SK-N-SH (cell line): ENCODE data around the gene PWWP2B. TPM values are rescaled to one million over a fixed set of nuclear protein-coding genes. Genes with fewer than 3 reads are reported as not detected.

Source experiments
- CTCF ChIA-PET: fragments of 300-600, 350-600 bp; formaldehyde crosslinking; extraction: SDS; loops from one replicate; lab custom pipeline; 2021; lab: Yijun Ruan, JAX
- POLR2A ChIA-PET: fragments of 350-600 bp; sonication (Branson Sonifier 250); formaldehyde crosslinking; extraction: SDS; loops from one replicate; lab custom pipeline; 2020; ENCODE audit warnings: antibody characterized with exemption, inconsistent platforms; lab: Yijun Ruan, JAX
- DNase-seq: peaks from one replicate; pipeline ENCODE4 v3.0.0; 2012
- H2AFZ ChIP-seq: fragments of 200-600 bp; sonication (generic); 2 replicates; pipeline ENCODE4 v1.8.1; 2016; ENCODE audit warnings: antibody characterized with exemption, mild to moderate bottlenecking, low read depth
- H3F3A ChIP-seq: fragments of 200-600 bp; sonication (generic); replicated peaks from 2 replicates; pipeline ENCODE3; 2016; ENCODE audit warnings: antibody characterized with exemption, mild to moderate bottlenecking; ENCODE audit not compliant: insufficient read depth
- H3K27ac ChIP-seq, 2 experiments: fragments of 200-500 bp in 1 of 2; fragments of 200-600 bp in 1 of 2; sonication (Bioruptor generic) in 1 of 2; sonication (generic), shearing (Covaris generic) in 1 of 2; 2 replicates each; pipeline versions ENCODE4 v1.5.1 to v1.6.1; 2014 to 2016; ENCODE audit warnings: low read depth in 2 of 2, inconsistent platforms in 1 of 2, low read length in 1 of 2, mild to moderate bottlenecking in 1 of 2, mixed read lengths in 1 of 2
- H3K27me3 ChIP-seq: fragments of 200-600 bp; sonication (generic), shearing (Covaris generic); 2 replicates; pipeline ENCODE4 v1.6.1; 2016; ENCODE audit warnings: mixed run types; ENCODE audit not compliant: insufficient read depth
- H3K36me3 ChIP-seq, 2 experiments: fragments of 200-500 bp in 1 of 2; fragments of 200-600 bp in 1 of 2; sonication (Bioruptor generic) in 1 of 2; sonication (generic) in 1 of 2; replicated peaks in 1 of 2; 2 replicates each; pipeline versions ENCODE3 to v1.5.1; 2014 to 2016; ENCODE audit warnings: low read length in 1 of 2, mild to moderate bottlenecking in 1 of 2; ENCODE audit not compliant: insufficient read depth in 2 of 2, control insufficient read depth in 1 of 2
- H3K4me1 ChIP-seq, 2 experiments: fragments of 200-500 bp in 1 of 2; fragments of 200-600 bp in 1 of 2; sonication (Bioruptor generic) in 1 of 2; sonication (generic), shearing (Covaris generic) in 1 of 2; 2 replicates each; pipeline versions ENCODE4 v1.5.1 to v1.6.1; 2014 to 2016; ENCODE audit warnings: low read depth in 1 of 2, low read length in 1 of 2, mixed run types in 1 of 2; ENCODE audit not compliant: insufficient read depth in 2 of 2, control insufficient read depth in 1 of 2
- H3K4me2 ChIP-seq: fragments of 200-600 bp; sonication (generic), shearing (Covaris generic); 2 replicates; pipeline ENCODE4 v1.6.1; 2017; ENCODE audit warnings: mixed run types
- H3K4me3 ChIP-seq, 2 experiments: fragments of 200-500 bp in 1 of 2; fragments of 200-600 bp in 1 of 2; sonication (Bioruptor generic) in 1 of 2; sonication (generic), shearing (Covaris generic) in 1 of 2; 2 replicates each; pipeline versions ENCODE4 v1.5.1 to v1.8.1; 2014 to 2016; ENCODE audit warnings: low read depth in 2 of 2, inconsistent platforms in 1 of 2, low read length in 1 of 2, mild to moderate bottlenecking in 1 of 2, mixed read lengths in 1 of 2, moderate library complexity in 1 of 2
- H3K79me2 ChIP-seq: fragments of 200-600 bp; sonication (generic); 2 replicates; pipeline ENCODE4 v1.8.1; 2017; ENCODE audit warnings: mild to moderate bottlenecking; ENCODE audit not compliant: insufficient read depth
- H3K9ac ChIP-seq: fragments of 200-600 bp; sonication (generic); 2 replicates; pipeline ENCODE4 v1.6.1; 2017; ENCODE audit warnings: mixed run types
- H3K9me2 ChIP-seq: fragments of 200-600 bp; sonication (generic); 2 replicates; pipeline ENCODE4 v1.6.1; 2017; ENCODE audit warnings: mixed run types
- H3K9me3 ChIP-seq: fragments of 200-600 bp; sonication (generic); 2 replicates; pipeline ENCODE4 v1.6.1; 2017; ENCODE audit warnings: mixed run types, mild to moderate bottlenecking, moderate library complexity
- H4K20me1 ChIP-seq: fragments of 200-600 bp; sonication (generic); 2 replicates; pipeline ENCODE4 v1.6.1; 2017; ENCODE audit warnings: mild to moderate bottlenecking, mixed run types; ENCODE audit not compliant: insufficient read depth
- ELF1 ChIP-seq: IDR thresholded peaks from 2 replicates; pipeline ENCODE4 v1.4.0; 2012
- EP300 ChIP-seq, 2 experiments: IDR thresholded peaks; 2 replicates each; pipeline versions ENCODE4 v1.4.0 to v1.6.1; 2012; ENCODE audit warnings: borderline replicate concordance in 1 of 2, low read depth in 1 of 2, low read length in 1 of 2
- GATA2 ChIP-seq: sonication (generic); formaldehyde crosslinking; IDR thresholded peaks from 2 replicates; pipeline ENCODE4 v1.5.0; 2020; ENCODE audit warnings: mild to moderate bottlenecking, missing genetic modification reagents
- JUND ChIP-seq: IDR thresholded peaks from 2 replicates; pipeline ENCODE4 v1.4.0; 2012
- POLR2AphosphoS5 ChIP-seq: IDR thresholded peaks from 2 replicates; pipeline ENCODE4 v1.6.1; 2012; ENCODE audit warnings: low read depth, low read length
- RAD21 ChIP-seq: IDR thresholded peaks from 2 replicates; pipeline ENCODE4 v1.6.1; 2012; ENCODE audit warnings: mild to moderate bottlenecking, low read length
- RCOR1 ChIP-seq: fragments of 150-350 bp; IDR thresholded peaks from 2 replicates; pipeline ENCODE4 v1.6.1; 2017; ENCODE audit warnings: antibody characterized with exemption, low read length
- RFX5 ChIP-seq: IDR thresholded peaks from 2 replicates; pipeline ENCODE4 v1.6.1; 2012; ENCODE audit warnings: mild to moderate bottlenecking, improper control_type of control experiment, low read length
- TAF1 ChIP-seq: IDR thresholded peaks from 2 replicates; pipeline ENCODE4 v1.6.1; 2012; ENCODE audit warnings: low read depth, mild to moderate bottlenecking, low read length, moderate library complexity, borderline replicate concordance
- TCF12 ChIP-seq: IDR thresholded peaks from 2 replicates; pipeline ENCODE4 v1.4.0; 2012
- USF1 ChIP-seq: IDR thresholded peaks from 2 replicates; pipeline ENCODE4 v1.4.0; 2012; ENCODE audit warnings: low read depth, borderline replicate concordance
- USF2 ChIP-seq: fragments of 150-350 bp; IDR thresholded peaks from 2 replicates; pipeline ENCODE4 v1.6.1; 2017; ENCODE audit warnings: antibody characterized with exemption, low read length, low read depth, borderline replicate concordance
- WGBS: methylation state at CpG from one replicate; pipeline ENCODE4 v1.1.6; 2017; ENCODE audit warnings: low lambda C conversion rate; 5-methylcytosine and 5-hydroxymethylcytosine counted together
- polyA plus RNA-seq, 3 experiments: library from polyadenylated mRNA; depleted of rRNA; stranded (reverse); fragments of >200 nt; gene quantifications; 2 replicates each; pipeline ENCODE4 v1.2.3, GENCODE V29; 2012

Gene PWWP2B
- polyA plus RNA-seq, 1 of the 3 experiments (the other 2 are of a cell fraction): 2.4 TPM

DNA sequence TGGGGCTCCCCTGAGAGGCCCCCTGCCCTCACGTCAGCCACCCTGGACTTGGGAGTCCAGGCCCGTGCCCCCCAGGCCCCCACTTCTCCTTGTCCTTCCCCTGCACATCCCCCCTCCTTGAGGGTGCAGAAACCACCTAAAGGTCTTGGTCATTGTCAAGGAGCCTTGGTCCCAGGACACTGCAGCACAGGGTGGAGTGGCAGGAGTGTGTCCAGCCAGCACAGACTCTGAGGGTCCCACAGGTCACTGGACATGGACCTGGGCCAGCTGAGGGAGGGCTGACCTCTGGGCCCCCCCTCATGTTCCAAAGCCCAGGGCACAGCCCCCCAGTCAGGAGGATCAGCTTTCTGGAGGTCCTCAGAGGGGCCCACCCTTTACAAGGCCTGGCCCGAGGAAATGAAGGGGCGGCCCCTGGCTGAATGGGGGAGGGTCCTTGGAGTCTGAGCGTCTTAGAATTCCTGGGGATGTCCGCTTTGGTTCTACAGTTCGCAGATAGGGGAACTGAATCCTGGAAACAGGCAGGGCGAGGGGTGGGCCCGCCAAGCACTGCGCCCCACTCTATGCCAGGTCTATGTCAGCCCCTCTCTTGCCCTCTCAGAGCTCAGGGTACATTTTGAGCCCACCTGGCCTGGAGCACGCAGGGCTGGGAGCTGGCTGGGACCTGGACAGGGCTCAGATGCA lies 54.0 kb downstream of the PWWP2B start (continued):
- no peak for TF ChIP-seq USF1
- TF ChIP-seq JUND: no peak
- no peak for TF ChIP-seq TCF12
- TF ChIP-seq RCOR1: no peak
- no peak for TF ChIP-seq RFX5
- no peak for TF ChIP-seq USF2
- no peak for TF ChIP-seq TAF1

DNA sequence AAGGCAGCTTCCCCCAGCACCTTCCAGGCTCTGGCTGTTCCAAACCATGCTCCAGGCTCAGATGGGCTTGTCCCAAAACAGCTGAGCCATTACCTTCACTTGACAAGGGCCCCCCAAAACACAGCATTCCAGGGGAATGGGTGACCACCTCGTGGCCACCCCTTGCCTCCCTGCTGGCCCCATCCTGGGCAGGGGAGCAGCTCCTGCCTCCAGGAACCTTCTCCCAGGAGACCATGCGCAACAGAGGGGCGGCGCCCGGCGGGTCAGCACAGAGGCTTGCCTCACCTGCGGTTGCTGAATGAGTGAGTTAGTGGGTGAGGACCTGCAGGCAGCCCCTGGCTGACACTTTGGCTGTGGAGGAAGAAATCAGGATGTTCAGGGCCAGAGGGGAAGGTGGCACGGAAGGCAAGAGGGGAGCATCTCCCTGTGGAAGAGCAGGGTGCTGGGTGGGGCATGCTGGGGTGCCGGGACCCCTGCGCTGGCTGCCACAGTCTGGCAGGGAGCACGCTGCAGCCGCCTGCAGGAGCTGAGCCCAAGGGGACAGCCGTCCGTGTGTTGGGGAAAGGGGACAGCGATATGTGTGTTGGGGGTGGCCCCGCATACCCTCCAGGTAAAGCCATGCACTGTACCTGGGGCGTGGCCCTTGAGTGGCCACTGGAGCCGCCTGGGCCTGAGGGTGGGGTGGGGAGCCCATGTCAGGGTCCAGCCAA lies 54.7 kb downstream of the PWWP2B start:
- ChIA-PET POLR2A (no interaction called here), CTCF (interaction anchor here (0.6 to 2.3 kb wide), 12 partner anchors 8 to 238 kb away, joined by 3 to 6 read pairs (median 3); no protein-coding TSS in a partner anchor)
- H3K9ac ChIP-seq: no peak overlapping the region
- H3K4me1 ChIP-seq: peaks cover 16 to 35% of the 10 kb centered on the region in 2 experiments; a peak in 2 of 4 replicates
- no peaks in the 10 kb centered on the region for H3K79me2 ChIP-seq
- H3K27ac ChIP-seq: no peak overlapping the region
- no peak for DNase-seq
- 59% methylated on average over 3 of the region's 18 CpGs for WGBS
- no peaks in the 10 kb centered on the region for H4K20me1 ChIP-seq
- peaks cover 8% of the 10 kb centered on the region for H3F3A ChIP-seq
- no peaks in the 10 kb centered on the region for H3K36me3 ChIP-seq
- H3K4me3 ChIP-seq: no peak overlapping the region
- H3K4me2 ChIP-seq: no peak overlapping the region
- no peak for TF ChIP-seq GATA2 (CRISPR knock-in tag)
- no peak for TF ChIP-seq ELF1
- TF ChIP-seq POLR2AphosphoS5: no peak
- TF ChIP-seq, all 33 proteins: peak for 0
- Histone ChIP-seq H3K9me3 (no peaks in the 10 kb centered on the region), H3K27me3 (no peaks in the 10 kb centered on the region), H2AFZ (no peak overlapping the region), H3K9me2 (no peaks in the 10 kb centered on the region)

GRCh38 chr10:132452216-132452650 lies 55.2 kb downstream of the PWWP2B start:
- no peak overlapping the region for H3K27ac ChIP-seq
- no peaks in the 10 kb centered on the region for H3K36me3 ChIP-seq
- DNase-seq: no peak
- TF ChIP-seq EP300 (IDR thresholded peaks at IDR 0.05; ENCODE audit: borderline replicate concordance in 1 of 2, low read depth in 1 of 2, low read length in 1 of 2) (no peak), RAD21 (0 out of 2 replicates have a peak, but pooled peaks have one; percentile 11)
- H3K4me1 ChIP-seq: peaks cover 10 to 29% of the 10 kb centered on the region in 2 experiments; a peak in 2 of 4 replicates
- H3F3A ChIP-seq: peaks cover 8% of the 10 kb centered on the region
- no peaks in the 10 kb centered on the region for H3K9me2 ChIP-seq
- H3K9me3 ChIP-seq: no peaks in the 10 kb centered on the region
- H3K4me3 ChIP-seq: no peak overlapping the region
- H3K9ac ChIP-seq: no peak overlapping the region
- H3K27me3 ChIP-seq: no peaks in the 10 kb centered on the region
- ChIA-PET CTCF (interaction anchor here (1.0 to 2.3 kb wide), 9 partner anchors 13 to 238 kb away, joined by 3 to 6 read pairs (median 4); no protein-coding TSS in a partner anchor), POLR2A (no interaction called here)
- no peak overlapping the region for H2AFZ ChIP-seq
- WGBS: no CpG with 5 or more reads among the region's 14 CpGs
- H3K4me2 ChIP-seq: no peak overlapping the region
- H4K20me1 ChIP-seq: no peaks in the 10 kb centered on the region
- no peaks in the 10 kb centered on the region for H3K79me2 ChIP-seq
